HG02943 (cell line): ENCODE measurements around the gene PP2D1.
"Not testable (repeated sequence)": the region's sequence is repeated elsewhere in the genome, so short reads cannot be mapped to it uniquely, and the experiment has no call there.

Experiments
- ATAC-seq: cut with Tn5 transposase; IDR thresholded peaks from one replicate; pipeline ENCODE4 v1.9.1; 2021; ENCODE audit warnings: mild to moderate bottlenecking, low read depth, moderate library complexity; ENCODE audit not compliant: unreplicated experiment

The PP2D1 gene

GRCh38 chr3:19988904-19989303 is 23.2 kb downstream of the PP2D1 start:
- not testable (repeated sequence) for ATAC-seq

GRCh38 chr3:19972054-19972453 is 40.0 kb downstream of the PP2D1 start:
- no peak for ATAC-seq

- no peak for ATAC-seq
These were observed 41.7 kb downstream of the PP2D1 start for GRCh38 chr3:19970327-19970726.

- no peak for ATAC-seq
These were observed 44.3 kb downstream of the PP2D1 start for GRCh38 chr3:19967812-19968211.

- no peak for ATAC-seq
These were observed 44.9 kb downstream of the PP2D1 start for GRCh38 chr3:19967208-19967607.

GRCh38 chr3:19961960-19962359 is 50.1 kb downstream of the PP2D1 start:
- no peak for ATAC-seq

GRCh38 chr3:19960696-19961095 is 51.4 kb downstream of the PP2D1 start:
- ATAC-seq: no peak

- no peak for ATAC-seq
These were observed 52.6 kb downstream of the PP2D1 start for GRCh38 chr3:19959505-19959904.

- ATAC-seq: not testable (repeated sequence)
These were observed 54.7 kb downstream of the PP2D1 start for GRCh38 chr3:19957354-19957753.

GRCh38 chr3:19954676-19955075 is 57.4 kb downstream of the PP2D1 start:
- no peak for ATAC-seq

GRCh38 chr3:19950316-19950715 is 61.7 kb downstream of the PP2D1 start:
- ATAC-seq: no peak

- no peak for ATAC-seq
These were observed 63.9 kb downstream of the PP2D1 start for GRCh38 chr3:19948226-19948591.

GRCh38 chr3:19947549-19948225 is 64.4 kb downstream of the PP2D1 start:
- ATAC-seq: peak; percentile 16

GRCh38 chr3:19946832-19947548 is 65.1 kb downstream of the PP2D1 start, which contains the start of gene RAB5A:
Gene RAB5A (plus strand): TSS chr3:19947097. CDS start chr3:19950899, 3,802 bp downstream.
- peak; percentile 97 for ATAC-seq

- peak; percentile 13 for ATAC-seq
These were observed 65.9 kb downstream of the PP2D1 start for GRCh38 chr3:19945969-19946831.

GRCh38 chr3:19945534-19945933 is 66.5 kb downstream of the PP2D1 start:
- ATAC-seq: no peak

GRCh38 chr3:19940643-19941042 is 71.4 kb downstream of the PP2D1 start:
- ATAC-seq: no peak

- no peak for ATAC-seq
These were observed 73.8 kb downstream of the PP2D1 start for GRCh38 chr3:19938295-19938627.

- no peak for ATAC-seq
These were observed 74.4 kb downstream of the PP2D1 start for GRCh38 chr3:19937459-19938294.
